GM18861 (cell line): ENCODE results near the gene SPDYE2B.
"Not testable (repeated sequence)": the region's sequence is repeated elsewhere in the genome, so short reads cannot be mapped to it uniquely, and the experiment has no call there.

Experiments
- ATAC-seq: cut with Tn5 transposase; IDR thresholded peaks from one replicate; pipeline ENCODE4 v1.9.1; 2021; ENCODE audit not compliant: unreplicated experiment

SPDYE2B gene

GRCh38 chr7:102697642-102698512 lies 47.8 kb downstream of the SPDYE2B start:
- not testable (repeated sequence) for ATAC-seq

GRCh38 chr7:102698962-102699750 lies 49.0 kb downstream of the SPDYE2B start:
- ATAC-seq = not testable (repeated sequence)
